Osteoblast (primary cell): ENCODE data around the gene FER1L5. TPM values are rescaled to one million over a fixed set of nuclear protein-coding genes. Genes with fewer than 3 reads are reported as not detected.

ENCODE experiments used
- DNase-seq: peaks from one replicate; pipeline ENCODE4 v3.0.0; 2011; ENCODE audit warnings: low spot score, mixed read lengths; ENCODE audit not compliant: insufficient read length; ENCODE audit errors: missing footprints
- H2AFZ ChIP-seq: 2 replicates; pipeline ENCODE4 v1.6.0; 2011; ENCODE audit warnings: mild to moderate bottlenecking, low read length
- H3K27ac ChIP-seq: 2 replicates; pipeline ENCODE4 v1.5.1; 2011; ENCODE audit warnings: mild to moderate bottlenecking, low read depth, low read length, moderate library complexity
- H3K27me3 ChIP-seq: 2 replicates; pipeline ENCODE4 v1.6.0; 2012; ENCODE audit warnings: mild to moderate bottlenecking, control low read depth, inconsistent platforms, low read length, moderate library complexity; ENCODE audit not compliant: insufficient read depth
- H3K36me3 ChIP-seq: 2 replicates; pipeline ENCODE4 v1.5.1; 2011; ENCODE audit warnings: mild to moderate bottlenecking, low read length, control low read depth, moderate library complexity; ENCODE audit not compliant: insufficient read depth
- H3K4me1 ChIP-seq: 2 replicates; pipeline ENCODE4 v1.5.1; 2011; ENCODE audit warnings: mild to moderate bottlenecking, low read length, control low read depth, moderate library complexity; ENCODE audit not compliant: insufficient read depth
- H3K4me2 ChIP-seq: 2 replicates; pipeline ENCODE4 v1.6.0; 2011; ENCODE audit warnings: mild to moderate bottlenecking, low read length; ENCODE audit not compliant: insufficient read depth
- H3K4me3 ChIP-seq: fragments of 200-600 bp; sonication (generic); 3 replicates; pipeline ENCODE4 v1.5.1; 2012; ENCODE audit warnings: mild to moderate bottlenecking, low read length, inconsistent platforms; ENCODE audit not compliant: insufficient read depth
- H3K79me2 ChIP-seq: 2 replicates; pipeline ENCODE4 v1.6.0; 2012; ENCODE audit warnings: mild to moderate bottlenecking, low read length, control low read depth, inconsistent platforms; ENCODE audit not compliant: insufficient read depth
- H3K9me3 ChIP-seq: 2 replicates; pipeline ENCODE4 v1.5.1; 2011; ENCODE audit warnings: low read depth, low read length, control low read depth
- H4K20me1 ChIP-seq: 2 replicates; pipeline ENCODE4 v1.6.0; 2012; ENCODE audit warnings: mild to moderate bottlenecking, low read length, control low read depth; ENCODE audit not compliant: insufficient read depth
- CTCF ChIP-seq: IDR thresholded peaks from 2 replicates; pipeline ENCODE4 v1.5.1; 2011; ENCODE audit warnings: mild to moderate bottlenecking, low read depth, low read length, moderate library complexity; ENCODE audit errors: extremely low read depth
- total RNA-seq: library from RNA; depleted of rRNA; stranded (reverse); fragments of >200 nt; gene quantifications from 2 replicates; pipeline ENCODE4 v1.2.3, GENCODE V29; 2012

Gene FER1L5
- total RNA-seq, 1 donor, result 1.1 TPM

- no peak overlapping the region for H3K4me3 ChIP-seq
- H3K9me3 ChIP-seq, result no peaks in the 10 kb centered on the region
- H3K36me3 ChIP-seq, result no peaks in the 10 kb centered on the region
- no peak overlapping the region for H2AFZ ChIP-seq
- no peak overlapping the region for H3K27ac ChIP-seq
- no peak overlapping the region for H3K4me2 ChIP-seq
- DNase-seq, result peak; percentile 86
- H4K20me1 ChIP-seq, result no peaks in the 10 kb centered on the region
- H3K27me3 ChIP-seq, result peaks cover 3% of the 10 kb centered on the region
- H3K79me2 ChIP-seq, result no peaks in the 10 kb centered on the region
- H3K4me1 ChIP-seq, result no peaks in the 10 kb centered on the region
- TF ChIP-seq CTCF, result no peak
These were observed 43.3 kb downstream of the FER1L5 start for GRCh38 chr2:96685577-96686459.

- no peak overlapping the region for H2AFZ ChIP-seq
- H3K79me2 ChIP-seq, result no peaks in the 10 kb centered on the region
- no peak overlapping the region for H3K27ac ChIP-seq
- peaks cover 3% of the 10 kb centered on the region for H3K27me3 ChIP-seq
- no peaks in the 10 kb centered on the region for H3K4me1 ChIP-seq
- H3K36me3 ChIP-seq, result no peaks in the 10 kb centered on the region
- DNase-seq, result peak; percentile 84
- no peaks in the 10 kb centered on the region for H3K9me3 ChIP-seq
- no peaks in the 10 kb centered on the region for H4K20me1 ChIP-seq
- no peak for TF ChIP-seq CTCF
- H3K4me3 ChIP-seq, result no peak overlapping the region
- no peak overlapping the region for H3K4me2 ChIP-seq
These were observed 44.7 kb downstream of the FER1L5 start for GRCh38 chr2:96687266-96687665.

- H3K27me3 ChIP-seq, result peaks cover 3% of the 10 kb centered on the region
- DNase-seq, result no peak
- no peaks in the 10 kb centered on the region for H3K9me3 ChIP-seq
- H3K4me1 ChIP-seq, result no peaks in the 10 kb centered on the region
- no peaks in the 10 kb centered on the region for H4K20me1 ChIP-seq
- no peak overlapping the region for H2AFZ ChIP-seq
- H3K4me2 ChIP-seq, result no peak overlapping the region
- TF ChIP-seq CTCF, result no peak
- no peaks in the 10 kb centered on the region for H3K79me2 ChIP-seq
- H3K27ac ChIP-seq, result no peak overlapping the region
- H3K36me3 ChIP-seq, result no peaks in the 10 kb centered on the region
- no peak overlapping the region for H3K4me3 ChIP-seq
These were observed 45.4 kb downstream of the FER1L5 start for GRCh38 chr2:96687711-96688640.
